ENCODE data around the gene SOBP.

The SOBP gene

GRCh38 chr6:107589199-107589598 is 99.3 kb downstream of the SOBP start:
- no peak overlapping the region for H2AFZ ChIP-seq (ENCODE audit: low read length, unreplicated experiment)
- no peaks in the 10 kb centered on the region for H3K79me2 ChIP-seq (ENCODE audit: control insufficient read depth, insufficient read depth, low read length, unreplicated experiment)
- H3K36me3 ChIP-seq (ENCODE audit: insufficient read depth, low read length): no peaks in the 10 kb centered on the region
- no peaks in the 10 kb centered on the region for H3K4me1 ChIP-seq (ENCODE audit: control insufficient read depth, insufficient read depth, low read length, unreplicated experiment)
- no peak overlapping the region for H3K4me3 ChIP-seq (ENCODE audit: low read depth, low read length)
- H3K27me3 ChIP-seq (ENCODE audit: insufficient read depth, low read length): peaks cover 27% of the 10 kb centered on the region; the same call in 1 of the 2 replicates
- H3K27ac ChIP-seq (ENCODE audit: low read depth, low read length): no peak overlapping the region

GRCh38 chr6:107589934-107590333 is 100.0 kb downstream of the SOBP start:
- H3K4me3 ChIP-seq (ENCODE audit: low read depth, low read length): no peak overlapping the region
- H3K36me3 ChIP-seq (ENCODE audit: insufficient read depth, low read length): no peaks in the 10 kb centered on the region
- H3K4me1 ChIP-seq (ENCODE audit: control insufficient read depth, insufficient read depth, low read length, unreplicated experiment): no peaks in the 10 kb centered on the region
- peaks cover 30% of the 10 kb centered on the region; the same call in 1 of the 2 replicates for H3K27me3 ChIP-seq (ENCODE audit: insufficient read depth, low read length)
- no peak overlapping the region for H2AFZ ChIP-seq (ENCODE audit: low read length, unreplicated experiment)
- no peaks in the 10 kb centered on the region for H3K79me2 ChIP-seq (ENCODE audit: control insufficient read depth, insufficient read depth, low read length, unreplicated experiment)
- H3K27ac ChIP-seq (ENCODE audit: low read depth, low read length): no peak overlapping the region

GRCh38 chr6:107590378-107590777 is 100.5 kb downstream of the SOBP start:
- Histone ChIP-seq H3K27me3 (ENCODE audit: insufficient read depth, low read length) (peaks cover 30% of the 10 kb centered on the region; the same call in 1 of the 2 replicates), H3K79me2 (ENCODE audit: control insufficient read depth, insufficient read depth, low read length, unreplicated experiment) (no peaks in the 10 kb centered on the region), H3K4me1 (ENCODE audit: control insufficient read depth, insufficient read depth, low read length, unreplicated experiment) (no peaks in the 10 kb centered on the region), H2AFZ (ENCODE audit: low read length, unreplicated experiment) (no peak overlapping the region), H3K4me3 (ENCODE audit: low read depth, low read length) (no peak overlapping the region), H3K27ac (ENCODE audit: low read depth, low read length) (no peak overlapping the region), H3K36me3 (ENCODE audit: insufficient read depth, low read length) (no peaks in the 10 kb centered on the region)

GRCh38 chr6:107591346-107591745 is 101.4 kb downstream of the SOBP start:
- Histone ChIP-seq H3K4me3 (ENCODE audit: low read depth, low read length) (no peak overlapping the region), H3K79me2 (ENCODE audit: control insufficient read depth, insufficient read depth, low read length, unreplicated experiment) (no peaks in the 10 kb centered on the region), H3K27me3 (ENCODE audit: insufficient read depth, low read length) (peaks cover 36% of the 10 kb centered on the region; the same call in 1 of the 2 replicates), H3K4me1 (ENCODE audit: control insufficient read depth, insufficient read depth, low read length, unreplicated experiment) (no peaks in the 10 kb centered on the region), H2AFZ (ENCODE audit: low read length, unreplicated experiment) (no peak overlapping the region), H3K27ac (ENCODE audit: low read depth, low read length) (no peak overlapping the region), H3K36me3 (ENCODE audit: insufficient read depth, low read length) (no peaks in the 10 kb centered on the region)

- H3K79me2 ChIP-seq (ENCODE audit: control insufficient read depth, insufficient read depth, low read length, unreplicated experiment): no peaks in the 10 kb centered on the region
- no peaks in the 10 kb centered on the region for H3K36me3 ChIP-seq (ENCODE audit: insufficient read depth, low read length)
- H3K4me3 ChIP-seq (ENCODE audit: low read depth, low read length): no peak overlapping the region
- H3K4me1 ChIP-seq (ENCODE audit: control insufficient read depth, insufficient read depth, low read length, unreplicated experiment): no peaks in the 10 kb centered on the region
- H3K27ac ChIP-seq (ENCODE audit: low read depth, low read length): no peak overlapping the region
- no peak overlapping the region for H2AFZ ChIP-seq (ENCODE audit: low read length, unreplicated experiment)
- peaks cover 36% of the 10 kb centered on the region; the same call in 1 of the 2 replicates for H3K27me3 ChIP-seq (ENCODE audit: insufficient read depth, low read length)
Measured at GRCh38 chr6:107592806-107593205, 102.9 kb downstream of the SOBP start.

GRCh38 chr6:107594736-107595135 is 104.8 kb downstream of the SOBP start:
- Histone ChIP-seq H3K27ac (ENCODE audit: low read depth, low read length) (no peak overlapping the region), H2AFZ (ENCODE audit: low read length, unreplicated experiment) (no peak overlapping the region), H3K36me3 (ENCODE audit: insufficient read depth, low read length) (no peaks in the 10 kb centered on the region), H3K4me3 (ENCODE audit: low read depth, low read length) (no peak overlapping the region), H3K27me3 (ENCODE audit: insufficient read depth, low read length) (peaks cover 25% of the 10 kb centered on the region; the same call in 1 of the 2 replicates), H3K4me1 (ENCODE audit: control insufficient read depth, insufficient read depth, low read length, unreplicated experiment) (no peaks in the 10 kb centered on the region), H3K79me2 (ENCODE audit: control insufficient read depth, insufficient read depth, low read length, unreplicated experiment) (no peaks in the 10 kb centered on the region)

- Histone ChIP-seq H2AFZ (ENCODE audit: low read length, unreplicated experiment) (no peak overlapping the region), H3K4me1 (ENCODE audit: control insufficient read depth, insufficient read depth, low read length, unreplicated experiment) (peaks cover 6% of the 10 kb centered on the region), H3K36me3 (ENCODE audit: insufficient read depth, low read length) (no peaks in the 10 kb centered on the region), H3K27me3 (ENCODE audit: insufficient read depth, low read length) (peaks cover 9% of the 10 kb centered on the region; the same call in 1 of the 2 replicates), H3K79me2 (ENCODE audit: control insufficient read depth, insufficient read depth, low read length, unreplicated experiment) (no peaks in the 10 kb centered on the region), H3K27ac (ENCODE audit: low read depth, low read length) (no peak overlapping the region), H3K4me3 (ENCODE audit: low read depth, low read length) (no peak overlapping the region)
Measured at GRCh38 chr6:107598091-107598490, 108.2 kb downstream of the SOBP start.

- Histone ChIP-seq H3K27me3 (ENCODE audit: insufficient read depth, low read length) (peaks cover 9% of the 10 kb centered on the region; the same call in 1 of the 2 replicates), H3K79me2 (ENCODE audit: control insufficient read depth, insufficient read depth, low read length, unreplicated experiment) (no peaks in the 10 kb centered on the region), H2AFZ (ENCODE audit: low read length, unreplicated experiment) (no peak overlapping the region), H3K36me3 (ENCODE audit: insufficient read depth, low read length) (no peaks in the 10 kb centered on the region), H3K4me1 (ENCODE audit: control insufficient read depth, insufficient read depth, low read length, unreplicated experiment) (peaks cover 6% of the 10 kb centered on the region), H3K27ac (ENCODE audit: low read depth, low read length) (no peak overlapping the region), H3K4me3 (ENCODE audit: low read depth, low read length) (no peak overlapping the region)
Measured at GRCh38 chr6:107599043-107599442, 109.1 kb downstream of the SOBP start.

- no peak overlapping the region for H2AFZ ChIP-seq (ENCODE audit: low read length, unreplicated experiment)
Measured at GRCh38 chr6:107600121-107600520, 110.2 kb downstream of the SOBP start.

GRCh38 chr6:107600936-107601335 is 111.0 kb downstream of the SOBP start:
- peaks cover 6% of the 10 kb centered on the region for H3K4me1 ChIP-seq (ENCODE audit: control insufficient read depth, insufficient read depth, low read length, unreplicated experiment)
- no peak overlapping the region for H3K27ac ChIP-seq (ENCODE audit: low read depth, low read length)
- no peaks in the 10 kb centered on the region for H3K27me3 ChIP-seq (ENCODE audit: insufficient read depth, low read length)
- no peaks in the 10 kb centered on the region for H3K36me3 ChIP-seq (ENCODE audit: insufficient read depth, low read length)
- no peak overlapping the region for H2AFZ ChIP-seq (ENCODE audit: low read length, unreplicated experiment)
- H3K4me3 ChIP-seq (ENCODE audit: low read depth, low read length): no peak overlapping the region
- H3K79me2 ChIP-seq (ENCODE audit: control insufficient read depth, insufficient read depth, low read length, unreplicated experiment): no peaks in the 10 kb centered on the region

More at GRCh38 chr6:107600121-107600520, 110.2 kb downstream of the SOBP start:
- no peak overlapping the region for H3K4me3 ChIP-seq (ENCODE audit: low read depth, low read length)
- no peaks in the 10 kb centered on the region for H3K36me3 ChIP-seq (ENCODE audit: insufficient read depth, low read length)
- H3K79me2 ChIP-seq (ENCODE audit: control insufficient read depth, insufficient read depth, low read length, unreplicated experiment): no peaks in the 10 kb centered on the region
- H3K27ac ChIP-seq (ENCODE audit: low read depth, low read length): no peak overlapping the region
- peaks cover 6% of the 10 kb centered on the region; the same call in 1 of the 2 replicates for H3K27me3 ChIP-seq (ENCODE audit: insufficient read depth, low read length)
- peaks cover 6% of the 10 kb centered on the region for H3K4me1 ChIP-seq (ENCODE audit: control insufficient read depth, insufficient read depth, low read length, unreplicated experiment)

GRCh38 chr6:107601406-107601805 is 111.5 kb downstream of the SOBP start:
- peaks cover 6% of the 10 kb centered on the region for H3K4me1 ChIP-seq (ENCODE audit: control insufficient read depth, insufficient read depth, low read length, unreplicated experiment)
- H3K27ac ChIP-seq (ENCODE audit: low read depth, low read length): no peak overlapping the region
- H3K36me3 ChIP-seq (ENCODE audit: insufficient read depth, low read length): no peaks in the 10 kb centered on the region
- no peaks in the 10 kb centered on the region for H3K27me3 ChIP-seq (ENCODE audit: insufficient read depth, low read length)
- H3K4me3 ChIP-seq (ENCODE audit: low read depth, low read length): no peak overlapping the region
- H3K79me2 ChIP-seq (ENCODE audit: control insufficient read depth, insufficient read depth, low read length, unreplicated experiment): no peaks in the 10 kb centered on the region
- H2AFZ ChIP-seq (ENCODE audit: low read length, unreplicated experiment): no peak overlapping the region

Measured in ACC112 (cell line).